B cell (primary cell): ENCODE measurements around the gene NEO1. TPM values are rescaled to one million over a fixed set of nuclear protein-coding genes. Genes with fewer than 3 reads are reported as not detected.

Source experiments
- ATAC-seq: fragments of 200-7000 bp; cut with Tn5 transposase; one replicate; pipeline ENCODE4 v1.10.0; 2021; ENCODE audit warnings: low read depth, mild to moderate bottlenecking, moderate number of reproducible peaks, moderate library complexity
- CTCF ChIA-PET: fragments of 350-600 bp; sonication (Branson Sonifier 250); formaldehyde crosslinking; loops from one replicate; lab custom pipeline; 2021; ENCODE audit warnings: antibody characterized with exemption, inconsistent platforms; lab: Charles Lee
- POLR2A ChIA-PET: fragments of 350-600 bp; sonication (Branson Sonifier 250); formaldehyde crosslinking; loops from one replicate; lab custom pipeline; 2021; ENCODE audit warnings: antibody characterized with exemption; lab: Charles Lee
- DNase-seq: peaks from one replicate; pipeline ENCODE4 v3.0.0; 2013
- H2AFZ ChIP-seq: 2 replicates; pipeline ENCODE4 v1.6.1; 2012; ENCODE audit warnings: mild to moderate bottlenecking, low read depth, low read length; ENCODE audit not compliant: insufficient read depth, poor library complexity, severe bottlenecking
- H3K27ac ChIP-seq, 2 donors: 1 replicate in 1 of 2; 2 replicates in 1 of 2; pipeline ENCODE4 v1.5.1; 2012 to 2013; ENCODE audit warnings: low read length in 2 of 2, mild to moderate bottlenecking in 2 of 2, moderate library complexity in 1 of 2
- H3K27me3 ChIP-seq, 4 experiments: fragments of 200-600 bp in 1 of 4; sonication (generic) in 1 of 4; replicated peaks in 1 of 4; 1 replicate in 2 of 4; 2 replicates in 2 of 4; pipeline versions ENCODE4 v1.6.1 to v1.7.0; 2013 to 2016; ENCODE audit warnings: low read length in 3 of 4, mild to moderate bottlenecking in 2 of 4, mixed read lengths in 1 of 4, moderate library complexity in 1 of 4; ENCODE audit not compliant: insufficient read depth in 4 of 4, control insufficient read depth in 3 of 4; ENCODE audit errors: control extremely low read depth in 1 of 4
- H3K36me3 ChIP-seq, 2 experiments: replicated peaks in 1 of 2; 1 replicate in 1 of 2; 2 replicates in 1 of 2; pipeline versions ENCODE4 v1.6.1 to v1.7.1; 2013; ENCODE audit warnings: low read length in 1 of 2; ENCODE audit not compliant: insufficient read depth in 2 of 2, control insufficient read depth in 1 of 2; ENCODE audit errors: control extremely low read depth in 1 of 2, extremely low read depth in 1 of 2
- H3K4me1 ChIP-seq, 2 donors: fragments of 200-600 bp in 1 of 2; sonication (generic) in 1 of 2; 1 replicate in 1 of 2; 2 replicates in 1 of 2; pipeline versions ENCODE4 v1.5.1 to v1.6.1; 2013 to 2017; ENCODE audit warnings: low read length in 2 of 2; ENCODE audit not compliant: control insufficient read depth in 2 of 2, insufficient read depth in 2 of 2
- H3K4me2 ChIP-seq: replicated peaks from 2 replicates; pipeline ENCODE3; 2012; ENCODE audit warnings: mild to moderate bottlenecking, low read depth, low read length; ENCODE audit not compliant: poor library complexity, severe bottlenecking
- H3K4me3 ChIP-seq, 5 experiments: fragments of 200-600 bp in 1 of 5; sonication (generic) in 1 of 5; 1 replicate in 3 of 5; 2 replicates in 2 of 5; pipeline versions ENCODE4 v1.5.1 to v1.7.0; 2011 to 2016; ENCODE audit warnings: low read length in 4 of 5, mild to moderate bottlenecking in 4 of 5, low read depth in 2 of 5, control low read depth in 1 of 5, moderate library complexity in 1 of 5; ENCODE audit not compliant: insufficient read depth in 1 of 5; ENCODE audit errors: control extremely low read depth in 1 of 5, extremely low read depth in 1 of 5
- H3K79me2 ChIP-seq: fragments of 200-600 bp; sonication (generic); one replicate; pipeline ENCODE4 v1.6.0; 2016; ENCODE audit warnings: low read length; ENCODE audit not compliant: control insufficient read depth, insufficient read depth
- H3K9ac ChIP-seq: fragments of 200-600 bp; sonication (generic); 2 replicates; pipeline ENCODE4 v1.6.1; 2017; ENCODE audit warnings: mild to moderate bottlenecking, low read length, moderate library complexity
- H3K9me3 ChIP-seq, 3 donors: one replicate each; pipeline versions ENCODE4 v1.6.1 to v1.7.1; 2013; ENCODE audit warnings: low read length in 2 of 3; ENCODE audit not compliant: control insufficient read depth in 2 of 3, insufficient read depth in 1 of 3; ENCODE audit errors: control extremely low read depth in 1 of 3
- H4K20me1 ChIP-seq: 2 replicates; pipeline ENCODE4 v1.6.0; 2012; ENCODE audit warnings: mild to moderate bottlenecking, low read length; ENCODE audit not compliant: insufficient read depth, control insufficient read depth, poor library complexity, severe bottlenecking
- H3K27ac Mint-ChIP-seq: one replicate; pipeline ENCODE4 v1.8.0; 2021; ENCODE audit warnings: mixed read lengths
- H3K27me3 Mint-ChIP-seq: one replicate; pipeline ENCODE4 v1.8.0; 2021; ENCODE audit warnings: mixed read lengths
- H3K4me1 Mint-ChIP-seq: one replicate; pipeline ENCODE4 v1.8.0; 2021; ENCODE audit warnings: mixed read lengths
- H3K4me3 Mint-ChIP-seq: one replicate; pipeline ENCODE4 v1.8.0; 2021; ENCODE audit warnings: mixed read lengths
- H3K9me3 Mint-ChIP-seq: one replicate; pipeline ENCODE4 v1.8.0; 2022; ENCODE audit warnings: mixed read lengths; ENCODE audit not compliant: insufficient read depth
- EZH2 ChIP-seq: IDR thresholded peaks from 2 replicates; pipeline ENCODE4 v1.6.1; 2012; ENCODE audit warnings: borderline replicate concordance, low read depth, mild to moderate bottlenecking, moderate library complexity, low read length; ENCODE audit not compliant: insufficient read depth, poor library complexity, severe bottlenecking
- WGBS: methylation state at CpG from one replicate; pipeline ENCODE4 v1.1.5; 2013; ENCODE audit warnings: missing lambda C conversion rate; ENCODE audit not compliant: insufficient coverage; 5-methylcytosine and 5-hydroxymethylcytosine counted together
- intact Hi-C: fragments of 100-400 bp; cut with micrococcal nuclease; formaldehyde crosslinking; loops from one replicate; pipeline ENCODE4 v1.10.0; 2022
- polyA plus RNA-seq: library from polyadenylated mRNA; depleted of rRNA; stranded (reverse); fragments of >200 nt; gene quantifications from 2 replicates; pipeline ENCODE4 v1.2.3, GENCODE V29; 2012
- total RNA-seq, 2 donors: library from RNA; stranded (reverse); fragments of 120-200 nt in 1 of 2; gene quantifications; 1 replicate in 1 of 2; 2 replicates in 1 of 2; pipeline versions ENCODE4 v1.2.3 to v1.2.4, GENCODE V29; 2013 to 2022
- TF ChIP-seq, protein P1 (sequence below): fragments of 200-600 bp; IDR thresholded peaks from one replicate; pipeline ENCODE4 v1.8.0; 2022; ENCODE audit warnings: antibody characterized with exemption, mild to moderate bottlenecking

NEO1 gene
- total and polyA plus RNA-seq, 2 donors (not counting 1 experiment from before 2014, with no cell fraction given), result 1.3 to 3.9 TPM

DNA sequence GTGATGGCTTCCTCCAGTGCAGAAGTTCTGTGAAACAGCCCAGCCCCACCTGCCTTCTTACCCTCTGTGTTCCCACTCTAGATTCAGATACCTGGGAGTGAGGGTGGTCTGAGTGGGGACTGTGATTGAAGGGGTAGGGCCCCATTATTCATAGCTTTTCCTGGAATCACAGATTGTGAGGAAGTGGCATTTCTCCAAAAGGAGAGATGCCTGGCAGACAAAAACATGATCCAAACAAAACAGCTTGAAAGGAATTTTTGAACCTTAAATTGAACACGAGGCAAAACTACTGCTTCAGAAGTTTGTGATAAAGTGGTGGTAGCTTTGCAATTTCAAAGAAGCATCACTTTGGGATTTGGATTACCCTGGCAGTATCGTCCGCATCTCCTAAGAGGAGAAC lies 29.2 kb upstream of the NEO1 start:
- no peak overlapping the region for H3K4me3 ChIP-seq
- CTCF ChIA-PET, result interaction anchor here (0.9 kb wide), 1 partner anchor 42 kb away, joined by 3 read pairs; no protein-coding TSS in a partner anchor
- H4K20me1 ChIP-seq, result no peaks in the 10 kb centered on the region
- H3K27ac ChIP-seq, result no peak overlapping the region
- H2AFZ ChIP-seq, result no peak overlapping the region
- intact Hi-C loops, result no loop called here
- no peaks in the 10 kb centered on the region for H3K4me1 ChIP-seq
- peaks cover 0 to 5% (median 3%) of the 10 kb centered on the region in 4 experiments for H3K27me3 ChIP-seq
- no peaks in the 10 kb centered on the region for H3K36me3 ChIP-seq
- H3K9me3 ChIP-seq, result no peaks in the 10 kb centered on the region
- ATAC-seq, result no peak
- WGBS, result 75% methylated on average over 2 of the region's 3 CpGs
- Mint-ChIP-seq H3K9me3 (no peaks in the 10 kb centered on the region), H3K4me3 (no peak overlapping the region), H3K4me1 (no peaks in the 10 kb centered on the region), H3K27me3 (peaks cover 56% of the 10 kb centered on the region), H3K27ac (no peak overlapping the region)
- H3K9ac ChIP-seq, result no peak overlapping the region
- no peaks in the 10 kb centered on the region for H3K79me2 ChIP-seq
- H3K4me2 ChIP-seq, result no peak overlapping the region
- POLR2A ChIA-PET, result no interaction called here
- no peak for DNase-seq
- no peak for TF ChIP-seq EZH2
- TF ChIP-seq, protein P1, sequence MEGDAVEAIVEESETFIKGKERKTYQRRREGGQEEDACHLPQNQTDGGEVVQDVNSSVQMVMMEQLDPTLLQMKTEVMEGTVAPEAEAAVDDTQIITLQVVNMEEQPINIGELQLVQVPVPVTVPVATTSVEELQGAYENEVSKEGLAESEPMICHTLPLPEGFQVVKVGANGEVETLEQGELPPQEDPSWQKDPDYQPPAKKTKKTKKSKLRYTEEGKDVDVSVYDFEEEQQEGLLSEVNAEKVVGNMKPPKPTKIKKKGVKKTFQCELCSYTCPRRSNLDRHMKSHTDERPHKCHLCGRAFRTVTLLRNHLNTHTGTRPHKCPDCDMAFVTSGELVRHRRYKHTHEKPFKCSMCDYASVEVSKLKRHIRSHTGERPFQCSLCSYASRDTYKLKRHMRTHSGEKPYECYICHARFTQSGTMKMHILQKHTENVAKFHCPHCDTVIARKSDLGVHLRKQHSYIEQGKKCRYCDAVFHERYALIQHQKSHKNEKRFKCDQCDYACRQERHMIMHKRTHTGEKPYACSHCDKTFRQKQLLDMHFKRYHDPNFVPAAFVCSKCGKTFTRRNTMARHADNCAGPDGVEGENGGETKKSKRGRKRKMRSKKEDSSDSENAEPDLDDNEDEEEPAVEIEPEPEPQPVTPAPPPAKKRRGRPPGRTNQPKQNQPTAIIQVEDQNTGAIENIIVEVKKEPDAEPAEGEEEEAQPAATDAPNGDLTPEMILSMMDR, result no peak

GRCh38 chr15:73024168-73024567 lies 28.1 kb upstream of the NEO1 start:
- Histone ChIP-seq H3K9ac (no peak overlapping the region), H2AFZ (no peak overlapping the region), H3K4me3 (no peak overlapping the region), H3K4me2 (no peak overlapping the region), H4K20me1 (no peaks in the 10 kb centered on the region), H3K27me3 (peaks cover 0 to 6% (median 3%) of the 10 kb centered on the region in 4 experiments), H3K4me1 (no peaks in the 10 kb centered on the region), H3K27ac (no peak overlapping the region), H3K79me2 (no peaks in the 10 kb centered on the region), H3K36me3 (no peaks in the 10 kb centered on the region), H3K9me3 (no peaks in the 10 kb centered on the region)
- intact Hi-C loops, result no loop called here
- no peaks in the 10 kb centered on the region for H3K9me3 Mint-ChIP-seq
- no peaks in the 10 kb centered on the region for H3K4me1 Mint-ChIP-seq
- H3K4me3 Mint-ChIP-seq, result no peak overlapping the region
- DNase-seq (no peak), ATAC-seq (no peak)
- H3K27me3 Mint-ChIP-seq, result peaks cover 53% of the 10 kb centered on the region
- TF ChIP-seq EZH2, result no peak
- TF ChIP-seq, protein P1, result no peak
- WGBS, result 81% methylated on average over 4 of the region's 4 CpGs
- CTCF ChIA-PET, result no interaction called here
- no peak overlapping the region for H3K27ac Mint-ChIP-seq
- POLR2A ChIA-PET, result no interaction called here
